ENCODE measurements around the gene ANKRD33.

ANKRD33 gene

DNA sequence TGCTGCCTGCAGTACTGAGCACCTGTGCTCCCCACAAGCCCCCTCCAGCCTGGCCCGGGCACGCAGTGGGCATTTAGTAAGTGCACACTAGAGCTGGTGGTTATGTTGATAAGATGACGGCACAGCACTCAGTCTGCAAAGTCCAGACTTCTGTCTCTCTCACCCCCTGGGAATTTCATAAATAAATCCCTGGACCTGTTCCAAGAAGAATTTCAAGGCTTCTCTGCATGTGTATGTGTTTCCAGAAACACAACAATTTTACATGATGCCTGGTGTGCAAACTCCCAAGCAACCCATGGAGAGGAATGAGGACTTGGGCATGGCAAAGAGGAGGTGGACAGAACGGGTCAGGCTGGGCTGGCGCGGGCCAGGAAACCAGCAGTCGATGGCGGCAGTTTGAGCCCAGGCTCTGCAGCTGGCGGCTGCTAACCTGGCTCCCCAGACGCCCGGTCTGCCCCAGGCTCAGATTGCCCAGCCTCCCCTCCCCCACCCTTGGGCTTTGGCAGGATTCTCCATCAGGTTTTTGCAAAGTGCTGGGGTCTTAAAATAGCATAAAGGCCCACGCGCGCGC is 53.2 kb downstream of the ANKRD33 start:
- no peak overlapping the region for H3K27ac ChIP-seq
- TF ChIP-seq, protein P1, sequence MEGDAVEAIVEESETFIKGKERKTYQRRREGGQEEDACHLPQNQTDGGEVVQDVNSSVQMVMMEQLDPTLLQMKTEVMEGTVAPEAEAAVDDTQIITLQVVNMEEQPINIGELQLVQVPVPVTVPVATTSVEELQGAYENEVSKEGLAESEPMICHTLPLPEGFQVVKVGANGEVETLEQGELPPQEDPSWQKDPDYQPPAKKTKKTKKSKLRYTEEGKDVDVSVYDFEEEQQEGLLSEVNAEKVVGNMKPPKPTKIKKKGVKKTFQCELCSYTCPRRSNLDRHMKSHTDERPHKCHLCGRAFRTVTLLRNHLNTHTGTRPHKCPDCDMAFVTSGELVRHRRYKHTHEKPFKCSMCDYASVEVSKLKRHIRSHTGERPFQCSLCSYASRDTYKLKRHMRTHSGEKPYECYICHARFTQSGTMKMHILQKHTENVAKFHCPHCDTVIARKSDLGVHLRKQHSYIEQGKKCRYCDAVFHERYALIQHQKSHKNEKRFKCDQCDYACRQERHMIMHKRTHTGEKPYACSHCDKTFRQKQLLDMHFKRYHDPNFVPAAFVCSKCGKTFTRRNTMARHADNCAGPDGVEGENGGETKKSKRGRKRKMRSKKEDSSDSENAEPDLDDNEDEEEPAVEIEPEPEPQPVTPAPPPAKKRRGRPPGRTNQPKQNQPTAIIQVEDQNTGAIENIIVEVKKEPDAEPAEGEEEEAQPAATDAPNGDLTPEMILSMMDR (conservative IDR thresholded peaks at IDR 0.05), result no peak

Measured in VCaP (cell line).